NCI-H2081 treated with DMSO at 0.1 percent for 48 hours (cell line): Measurements from ENCODE around the gene WDR6.

Source experiments
- DNase-seq: peaks from one replicate; lab custom pipeline; 2025; lab: John Stamatoyannopoulos, UW

WDR6 gene, protein sequence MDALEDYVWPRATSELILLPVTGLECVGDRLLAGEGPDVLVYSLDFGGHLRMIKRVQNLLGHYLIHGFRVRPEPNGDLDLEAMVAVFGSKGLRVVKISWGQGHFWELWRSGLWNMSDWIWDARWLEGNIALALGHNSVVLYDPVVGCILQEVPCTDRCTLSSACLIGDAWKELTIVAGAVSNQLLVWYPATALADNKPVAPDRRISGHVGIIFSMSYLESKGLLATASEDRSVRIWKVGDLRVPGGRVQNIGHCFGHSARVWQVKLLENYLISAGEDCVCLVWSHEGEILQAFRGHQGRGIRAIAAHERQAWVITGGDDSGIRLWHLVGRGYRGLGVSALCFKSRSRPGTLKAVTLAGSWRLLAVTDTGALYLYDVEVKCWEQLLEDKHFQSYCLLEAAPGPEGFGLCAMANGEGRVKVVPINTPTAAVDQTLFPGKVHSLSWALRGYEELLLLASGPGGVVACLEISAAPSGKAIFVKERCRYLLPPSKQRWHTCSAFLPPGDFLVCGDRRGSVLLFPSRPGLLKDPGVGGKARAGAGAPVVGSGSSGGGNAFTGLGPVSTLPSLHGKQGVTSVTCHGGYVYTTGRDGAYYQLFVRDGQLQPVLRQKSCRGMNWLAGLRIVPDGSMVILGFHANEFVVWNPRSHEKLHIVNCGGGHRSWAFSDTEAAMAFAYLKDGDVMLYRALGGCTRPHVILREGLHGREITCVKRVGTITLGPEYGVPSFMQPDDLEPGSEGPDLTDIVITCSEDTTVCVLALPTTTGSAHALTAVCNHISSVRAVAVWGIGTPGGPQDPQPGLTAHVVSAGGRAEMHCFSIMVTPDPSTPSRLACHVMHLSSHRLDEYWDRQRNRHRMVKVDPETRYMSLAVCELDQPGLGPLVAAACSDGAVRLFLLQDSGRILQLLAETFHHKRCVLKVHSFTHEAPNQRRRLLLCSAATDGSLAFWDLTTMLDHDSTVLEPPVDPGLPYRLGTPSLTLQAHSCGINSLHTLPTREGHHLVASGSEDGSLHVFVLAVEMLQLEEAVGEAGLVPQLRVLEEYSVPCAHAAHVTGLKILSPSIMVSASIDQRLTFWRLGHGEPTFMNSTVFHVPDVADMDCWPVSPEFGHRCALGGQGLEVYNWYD

GRCh38 chr3:49007068-49007770 is at the start of gene WDR6:
Gene WDR6, plus strand, starts transcription at chr3:49007391. Its CDS starts 41 bp downstream, at chr3:49007432.
- DNase-seq = peak; percentile 75

GRCh38 chr3:48960841-48961413 is 46.3 kb upstream of the WDR6 start:
- DNase-seq = no peak

GRCh38 chr3:48962340-48962739 is 44.9 kb upstream of the WDR6 start:
- no peak for DNase-seq

- no peak for DNase-seq
Measured at GRCh38 chr3:48962939-48963338, 44.3 kb upstream of the WDR6 start.

GRCh38 chr3:48963591-48963990 is 43.6 kb upstream of the WDR6 start:
- no peak for DNase-seq

DNA sequence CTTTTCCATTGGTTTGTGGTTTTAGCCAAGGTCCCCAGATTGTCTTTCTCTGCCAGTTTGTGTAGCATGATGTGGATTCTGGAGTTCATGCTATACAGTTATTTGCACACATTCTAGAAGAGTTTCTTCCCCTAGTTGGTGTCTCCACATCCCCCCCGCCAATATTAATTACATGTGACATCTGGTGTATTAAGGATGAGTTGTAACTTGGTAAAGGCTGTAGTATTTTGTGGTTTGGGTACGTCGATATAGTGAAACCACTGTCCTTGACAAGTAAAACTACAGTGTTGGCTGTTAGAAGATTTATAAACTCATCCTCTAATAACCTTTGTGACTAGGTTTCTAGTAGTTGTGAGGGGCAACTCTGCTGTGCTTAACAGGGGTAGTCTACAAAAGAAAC is 40.8 kb upstream of the WDR6 start:
- no peak for DNase-seq

- no peak for DNase-seq
Measured at GRCh38 chr3:48966876-48967361, 40.3 kb upstream of the WDR6 start.

GRCh38 chr3:48970586-48970985 is 36.6 kb upstream of the WDR6 start:
- DNase-seq = no peak

DNA sequence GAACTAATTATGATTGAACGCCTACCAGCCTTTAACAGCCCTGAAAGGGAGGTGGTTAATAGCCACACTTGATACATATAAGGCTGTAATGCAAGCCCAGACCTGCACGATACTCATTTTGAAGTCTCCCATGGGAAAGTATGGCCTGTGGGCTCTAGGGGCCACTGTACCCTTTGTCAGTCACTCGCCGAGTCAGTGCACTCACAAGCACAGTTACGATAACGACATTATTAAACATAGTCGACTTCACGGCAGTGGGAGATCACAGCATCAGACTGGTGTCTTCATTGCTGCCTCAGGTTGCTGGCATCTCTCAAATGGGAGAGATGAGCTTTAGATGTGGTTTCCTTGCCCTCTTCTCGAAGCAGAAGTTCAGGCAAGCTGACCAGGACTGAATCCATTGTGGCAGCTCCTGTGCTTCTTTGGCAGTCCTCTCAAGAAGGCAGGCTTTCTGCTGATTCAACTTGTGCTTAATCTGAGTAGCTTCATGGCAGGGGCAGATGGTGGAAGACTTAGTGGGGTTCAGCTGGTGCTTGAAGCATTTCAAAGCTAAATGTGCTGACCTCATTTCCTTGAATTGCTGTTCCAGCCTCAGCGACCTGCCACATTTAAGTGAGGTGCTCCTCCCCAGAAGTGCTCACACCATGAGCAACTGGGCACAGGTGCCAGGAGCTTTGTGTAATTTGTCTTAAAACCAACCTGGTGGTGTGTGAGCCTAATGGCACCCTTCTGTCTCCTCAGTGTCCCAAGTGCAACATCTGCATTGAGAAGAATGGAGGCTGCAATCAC is 32.9 kb upstream of the WDR6 start:
- no peak for DNase-seq

DNA sequence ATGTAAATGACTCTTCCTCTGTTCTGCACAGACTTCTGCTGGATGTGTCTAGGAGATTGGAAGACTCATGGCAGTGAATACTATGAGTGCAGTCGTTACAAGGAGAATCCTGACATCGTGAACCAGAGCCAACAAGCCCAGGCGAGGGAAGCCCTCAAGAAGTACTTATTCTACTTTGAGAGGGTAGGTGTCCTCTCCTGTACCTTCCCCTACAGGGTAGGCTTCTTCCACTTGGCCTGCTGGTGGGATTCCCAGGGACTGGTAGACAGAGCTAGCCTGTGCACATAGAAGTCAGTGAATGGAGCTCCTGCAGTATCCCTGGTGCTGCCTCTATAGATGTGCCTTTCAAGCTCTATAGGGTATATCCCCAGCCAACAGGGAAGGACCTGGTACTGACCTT is 27.7 kb upstream of the WDR6 start:
- DNase-seq = no peak

DNA sequence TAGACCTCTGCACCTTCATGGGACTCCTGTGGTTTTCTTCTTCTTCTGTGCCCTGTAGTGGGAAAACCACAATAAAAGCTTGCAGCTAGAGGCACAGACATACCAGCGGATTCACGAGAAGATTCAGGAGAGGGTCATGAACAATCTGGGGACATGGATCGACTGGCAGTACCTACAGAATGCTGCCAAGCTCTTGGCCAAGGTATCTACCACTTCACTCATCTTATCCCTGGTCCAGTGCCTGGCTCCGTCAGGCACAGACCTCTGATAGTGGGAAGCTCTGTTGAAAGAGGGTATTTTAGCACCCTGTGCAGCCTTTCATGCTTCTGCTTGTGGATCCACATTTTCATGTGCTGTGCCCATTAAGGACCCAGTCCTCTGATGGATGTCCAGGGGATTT is 26.9 kb upstream of the WDR6 start:
- DNase-seq = no peak

GRCh38 chr3:48982016-48982415 is 25.2 kb upstream of the WDR6 start:
- no peak for DNase-seq

DNA sequence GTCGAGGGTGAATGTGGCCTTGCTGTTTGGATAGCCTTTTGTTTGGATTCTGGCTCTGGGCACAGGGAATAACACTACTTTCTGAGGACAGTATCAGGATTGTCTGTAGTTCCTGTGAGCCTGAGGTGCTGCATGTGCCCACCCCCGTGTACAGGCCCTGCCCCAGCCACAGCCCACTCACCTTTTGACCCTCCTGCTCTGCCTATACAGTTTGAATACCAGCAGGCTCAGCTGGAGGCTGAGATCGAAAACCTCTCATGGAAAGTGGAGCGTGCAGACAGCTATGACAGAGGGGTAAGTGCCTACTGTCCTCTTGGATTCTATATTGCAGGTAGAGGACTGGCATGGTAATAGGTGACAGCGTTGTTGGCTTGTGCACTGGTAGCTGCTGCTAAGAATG is 24.5 kb upstream of the WDR6 start:
- no peak for DNase-seq

GRCh38 chr3:48983096-48983495 is 24.1 kb upstream of the WDR6 start:
- no peak for DNase-seq

DNA sequence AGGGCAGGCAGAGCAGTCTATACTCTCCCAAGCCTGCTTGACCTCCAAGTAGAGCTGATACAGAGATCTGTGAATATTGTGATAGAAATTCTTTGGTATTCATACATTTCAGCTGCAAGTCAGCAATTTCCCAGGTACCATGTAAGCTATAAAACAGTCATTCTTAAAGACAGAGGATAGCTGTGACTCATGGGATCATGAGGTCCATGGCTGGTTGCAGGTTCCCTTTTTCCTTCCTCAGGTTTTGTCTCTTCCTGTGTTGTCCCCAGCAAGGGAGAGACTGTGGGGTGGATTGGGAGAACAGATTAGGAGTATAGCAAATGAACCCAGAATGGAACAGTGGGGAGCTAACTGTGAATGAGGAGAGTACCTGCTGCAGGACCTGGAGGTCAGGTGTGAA is 22.5 kb upstream of the WDR6 start:
- DNase-seq = no peak

DNA sequence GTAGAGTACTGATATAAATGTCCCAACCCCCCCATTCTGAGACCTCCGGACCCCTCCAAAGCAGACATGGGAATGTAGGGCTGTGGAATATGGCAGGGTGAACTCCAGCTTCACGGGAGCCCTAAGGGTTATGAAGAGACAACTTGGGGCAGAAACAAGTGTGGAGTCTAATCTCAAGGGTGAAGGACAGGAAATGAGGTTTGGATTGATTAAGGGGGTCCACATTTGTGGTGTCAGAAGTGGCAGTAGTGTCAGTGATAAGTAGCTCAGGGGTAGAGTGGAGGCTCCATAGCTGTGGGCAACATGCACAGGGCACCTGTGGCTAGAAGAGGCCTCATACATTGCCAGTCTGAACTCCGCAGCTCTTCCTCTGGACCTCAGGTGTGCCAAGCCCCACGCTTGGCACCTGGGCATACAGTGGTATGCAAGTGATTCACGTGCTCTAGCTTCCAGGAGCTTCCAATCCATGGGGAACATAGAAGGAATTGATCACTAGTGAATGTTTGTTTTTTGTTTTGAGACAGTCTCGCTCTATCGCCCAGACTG is 21.3 kb upstream of the WDR6 start:
- no peak for DNase-seq

DNA sequence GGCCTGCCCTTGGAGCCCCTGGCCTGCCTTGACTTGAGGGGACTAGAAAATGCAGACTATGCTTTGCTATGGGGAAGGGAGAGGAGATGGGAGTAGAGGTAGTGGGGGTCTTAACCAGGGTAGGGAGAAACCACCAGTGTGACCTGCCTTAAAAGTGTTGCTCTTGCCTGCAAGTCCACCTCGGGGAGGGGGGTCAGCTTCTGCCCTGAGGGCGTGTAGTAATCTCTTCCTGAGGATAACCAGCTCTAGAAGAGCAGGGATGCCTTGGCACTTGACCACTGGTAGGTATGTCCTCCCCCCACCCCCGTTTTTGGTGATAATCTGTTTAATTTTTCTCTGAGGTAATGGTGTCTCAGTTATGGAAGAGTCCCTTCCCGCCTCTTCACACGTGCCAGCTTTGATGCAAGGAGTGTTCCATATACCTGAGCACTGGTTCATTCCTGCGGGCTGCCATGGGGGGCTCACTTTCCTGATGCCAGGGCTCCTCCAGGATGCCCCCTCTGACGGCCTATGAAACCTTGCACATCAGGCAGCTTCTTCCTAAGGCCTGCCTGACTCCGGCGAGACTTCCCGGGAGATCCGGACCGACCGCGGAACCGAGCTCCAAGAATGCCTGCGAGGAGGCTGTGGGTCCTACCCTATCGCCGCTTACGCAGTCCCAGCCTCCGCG is 17.9 kb upstream of the WDR6 start:
- DNase-seq = no peak

- DNase-seq = no peak
Measured at GRCh38 chr3:48989796-48990635, 17.2 kb upstream of the WDR6 start, which contains the start of gene P4HTM. Gene P4HTM, plus strand, starts transcription at chr3:48990241. Its CDS starts 16 bp downstream, at chr3:48990257.
